D721Med (cell line): ENCODE results near the gene CIROP.

ENCODE experiments used
- DNase-seq: peaks from one replicate; pipeline ENCODE4 v3.0.0; 2011; ENCODE audit warnings: low spot score; ENCODE audit not compliant: insufficient read length
- FAIRE-seq: peaks from 2 replicates; lab custom pipeline; 2011; peaks lifted over from hg19 to GRCh38; lab: Jason Lieb, UNC
- CTCF ChIP-seq: IDR thresholded peaks from 2 replicates; pipeline ENCODE4 v1.5.1; 2012; ENCODE audit warnings: mild to moderate bottlenecking, control low read depth; ENCODE audit not compliant: insufficient read depth; ENCODE audit errors: missing control alignments

The CIROP gene

GRCh38 chr14:23104591-23105347, at the start of gene CIROP:
CIROP (minus strand) TSS chr14:23104989; CDS start chr14:23104920, 69 bp downstream.
- DNase-seq (no peak), FAIRE-seq (no peak)
- TF ChIP-seq CTCF, result no peak

GRCh38 chr14:23153851-23154796, 49.3 kb upstream of the CIROP start:
- DNase-seq (no peak), FAIRE-seq (no peak)
- no peak for TF ChIP-seq CTCF

- no peak for FAIRE-seq
- TF ChIP-seq CTCF, result no peak
- DNase-seq, result no peak
Observed at GRCh38 chr14:23151342-23151741, 46.6 kb upstream of the CIROP start.

- FAIRE-seq (no peak), DNase-seq (no peak)
- no peak for TF ChIP-seq CTCF
Observed at GRCh38 chr14:23149745-23150144, 45.0 kb upstream of the CIROP start.

- DNase-seq, result no peak
- no peak for TF ChIP-seq CTCF
- no peak for FAIRE-seq
Observed at GRCh38 chr14:23148591-23149249, 43.9 kb upstream of the CIROP start.

- FAIRE-seq (no peak), DNase-seq (no peak)
- no peak for TF ChIP-seq CTCF
Observed at GRCh38 chr14:23147676-23148075, 42.9 kb upstream of the CIROP start.
